HG03103 (cell line): Measurements from ENCODE around the gene SLC4A1.
"Not testable (repeated sequence)": the region's sequence is repeated elsewhere in the genome, so short reads cannot be mapped to it uniquely, and the experiment has no call there.

Experiments used
- ATAC-seq: cut with Tn5 transposase; IDR thresholded peaks from one replicate; pipeline ENCODE4 v1.9.1; 2021; ENCODE audit warnings: low read depth; ENCODE audit not compliant: unreplicated experiment

SLC4A1 gene

DNA sequence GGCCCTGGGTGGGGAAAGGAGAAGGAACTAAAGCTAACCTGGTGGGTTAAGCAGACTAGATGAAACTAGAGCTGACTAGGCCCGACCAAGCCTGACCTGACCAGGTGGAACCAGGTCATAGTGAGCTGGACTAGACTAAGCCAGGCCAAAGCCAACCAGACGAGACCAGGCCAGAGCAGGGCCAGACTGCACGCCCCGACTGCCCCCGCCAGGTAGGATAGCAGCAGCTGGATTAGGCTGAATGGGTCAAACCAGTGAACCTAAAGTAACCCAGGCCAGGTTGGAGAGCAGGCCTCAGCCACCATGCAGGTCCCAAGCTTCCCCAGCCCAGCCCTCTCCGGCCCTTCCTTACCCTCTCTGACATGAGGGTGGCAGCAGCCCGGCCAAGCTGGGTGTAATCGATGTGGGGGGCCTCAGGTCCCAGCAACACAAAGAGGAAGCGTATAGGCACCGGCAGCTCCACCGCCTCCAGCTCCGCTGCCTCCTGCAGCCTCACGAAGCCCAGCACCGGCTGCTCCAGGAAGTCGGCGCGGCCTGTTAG, 9.1 kb downstream of the SLC4A1 start:
- no peak for ATAC-seq

- no peak for ATAC-seq
Observed at GRCh38 chr17:44257815-44258760, 9.8 kb downstream of the SLC4A1 start.

DNA sequence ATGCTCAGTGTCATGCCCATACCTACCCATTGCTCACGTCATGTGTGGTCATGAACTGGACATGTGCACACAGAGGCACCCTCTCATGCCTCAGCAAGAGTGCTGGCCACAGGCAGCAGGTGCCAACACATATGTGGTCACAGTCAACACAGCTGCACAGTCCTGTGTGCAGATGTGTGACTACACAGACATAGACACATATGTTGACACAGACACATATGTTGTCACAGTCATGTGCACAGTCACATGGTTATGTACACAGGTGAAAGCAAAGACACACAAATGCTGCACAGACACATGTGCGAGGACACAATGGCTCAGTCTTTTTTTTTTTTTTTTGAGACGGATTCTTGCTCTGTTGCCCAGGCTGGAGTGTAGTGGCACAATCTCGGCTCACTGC, 11.3 kb downstream of the SLC4A1 start:
- no peak for ATAC-seq

DNA sequence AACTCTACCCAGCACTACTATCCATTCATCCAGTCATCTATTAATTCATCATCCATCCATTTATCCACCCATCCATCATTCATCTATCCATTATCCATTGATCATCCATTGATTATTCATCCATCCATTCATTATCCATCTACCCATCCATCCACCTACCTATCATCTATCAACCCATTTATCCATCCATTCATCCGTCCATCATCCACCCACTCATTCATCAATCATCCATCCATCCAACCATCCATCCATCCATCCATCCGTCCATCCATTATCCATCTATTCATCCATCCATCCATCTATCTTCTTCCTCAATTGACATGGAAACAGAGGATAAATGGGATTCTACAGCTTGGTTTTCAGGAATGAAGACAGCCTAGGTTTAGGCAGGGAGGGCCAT, 12.0 kb downstream of the SLC4A1 start:
- no peak for ATAC-seq

DNA sequence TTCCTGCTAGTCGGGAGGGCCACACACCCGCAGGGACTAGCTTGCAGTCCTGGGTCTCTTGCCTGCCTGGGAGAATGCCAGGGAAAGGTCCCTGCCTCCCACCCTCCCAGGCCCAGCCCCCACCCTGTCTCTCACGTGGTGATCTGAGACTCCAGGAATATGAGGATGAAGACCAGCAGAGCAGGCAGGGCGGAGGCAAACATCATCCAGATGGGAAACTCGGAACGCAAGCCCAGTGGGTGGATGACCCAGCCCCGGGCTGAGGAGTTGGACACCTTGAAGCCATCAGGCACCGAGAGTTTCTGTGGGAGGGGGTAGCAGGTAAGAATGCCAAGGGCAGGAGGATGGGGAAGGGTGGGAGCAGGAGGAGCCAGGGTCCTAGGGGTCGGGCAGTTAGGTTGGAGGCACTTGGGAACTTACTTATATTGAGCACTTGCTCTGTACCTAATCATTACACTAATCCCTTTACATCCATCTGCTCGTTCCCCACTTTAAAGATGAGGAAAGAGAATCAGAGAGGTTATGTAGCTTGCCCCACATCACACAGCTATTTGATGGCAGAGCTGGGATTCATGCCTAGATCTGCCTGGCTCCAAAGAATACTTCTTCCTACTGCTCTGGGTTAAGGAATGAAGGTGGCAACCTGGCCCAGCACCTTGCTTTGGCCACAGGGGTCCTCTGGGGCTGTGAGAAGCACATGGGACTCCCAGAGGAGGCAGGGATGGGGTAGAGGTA, 13.4 kb downstream of the SLC4A1 start:
- no peak for ATAC-seq

DNA sequence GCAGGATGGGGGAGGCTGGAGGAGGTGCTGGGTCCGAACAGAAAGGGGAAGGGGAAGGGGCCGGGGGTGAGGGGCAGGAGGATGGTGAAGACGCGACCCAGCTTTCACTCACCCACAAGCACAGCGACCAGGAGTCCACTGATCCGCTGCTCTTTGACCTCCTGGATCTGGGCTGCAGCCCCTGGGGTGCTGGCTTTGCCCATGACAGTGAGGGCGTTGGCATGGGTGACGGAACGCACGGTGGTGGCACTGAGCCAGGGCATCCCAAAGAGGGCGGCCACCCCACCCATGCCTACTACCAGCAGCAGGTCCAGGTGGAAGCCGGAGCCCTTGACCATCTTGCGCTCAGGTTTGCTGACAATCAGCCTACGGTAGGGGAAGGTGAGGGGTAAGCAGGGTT, 14.9 kb downstream of the SLC4A1 start:
- no peak for ATAC-seq

DNA sequence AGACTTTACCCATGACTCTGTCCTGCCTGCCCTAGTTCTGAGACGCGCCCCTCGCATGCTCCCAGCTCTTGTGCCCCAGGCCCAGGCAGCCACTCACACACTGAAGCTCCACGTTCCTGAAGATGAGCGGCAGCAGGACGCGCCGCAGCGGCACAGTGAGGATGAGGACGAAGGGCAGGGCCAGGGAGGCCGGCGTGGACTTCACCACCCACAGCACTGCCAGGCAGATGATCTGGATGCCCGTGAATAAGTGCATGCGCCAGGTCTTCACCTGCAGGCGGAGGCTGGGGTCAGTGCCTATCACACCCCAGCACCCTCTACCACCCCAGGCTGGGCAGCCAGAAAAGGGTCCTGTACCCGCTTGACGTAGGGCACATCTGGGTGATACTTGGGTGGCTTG, 16.9 kb downstream of the SLC4A1 start:
- ATAC-seq = no peak

DNA sequence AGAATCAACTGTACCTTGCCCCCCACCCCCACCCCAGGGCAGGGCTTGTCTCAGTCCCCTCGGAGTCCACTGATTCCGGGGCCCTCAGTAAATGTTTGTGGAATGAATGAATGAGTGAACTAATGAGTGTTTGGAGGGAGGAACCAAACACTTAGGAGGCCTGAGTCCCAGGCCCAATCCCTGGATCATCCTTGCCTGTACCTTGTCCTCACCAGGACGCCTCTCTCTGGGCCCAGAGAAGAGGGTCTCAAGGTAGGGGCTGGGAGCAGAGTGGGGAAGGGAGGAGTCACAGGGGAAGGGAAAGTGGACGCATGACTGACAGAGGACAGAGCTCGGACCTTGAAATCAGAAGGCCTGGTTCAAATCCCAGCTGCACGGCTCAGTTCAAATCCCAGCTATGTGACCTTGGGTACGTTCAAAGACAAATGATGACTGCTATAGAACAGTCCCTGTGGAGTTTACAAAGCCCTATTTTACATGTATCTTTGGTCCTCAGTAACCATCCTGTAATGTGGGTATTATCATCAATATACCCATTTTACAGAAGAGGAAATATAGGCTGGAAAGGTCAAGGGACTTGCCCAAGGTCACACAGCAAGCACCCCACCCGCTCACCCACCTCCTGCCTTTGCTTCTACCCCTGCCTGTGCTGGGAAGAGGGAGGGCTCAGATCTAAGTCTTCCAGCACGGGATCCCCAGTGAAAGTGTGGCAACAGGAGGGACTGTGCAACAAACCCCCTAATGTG, 18.3 kb downstream of the SLC4A1 start:
- no peak for ATAC-seq

- ATAC-seq = no peak
Observed at GRCh38 chr17:44247876-44248736, 19.8 kb downstream of the SLC4A1 start.

DNA sequence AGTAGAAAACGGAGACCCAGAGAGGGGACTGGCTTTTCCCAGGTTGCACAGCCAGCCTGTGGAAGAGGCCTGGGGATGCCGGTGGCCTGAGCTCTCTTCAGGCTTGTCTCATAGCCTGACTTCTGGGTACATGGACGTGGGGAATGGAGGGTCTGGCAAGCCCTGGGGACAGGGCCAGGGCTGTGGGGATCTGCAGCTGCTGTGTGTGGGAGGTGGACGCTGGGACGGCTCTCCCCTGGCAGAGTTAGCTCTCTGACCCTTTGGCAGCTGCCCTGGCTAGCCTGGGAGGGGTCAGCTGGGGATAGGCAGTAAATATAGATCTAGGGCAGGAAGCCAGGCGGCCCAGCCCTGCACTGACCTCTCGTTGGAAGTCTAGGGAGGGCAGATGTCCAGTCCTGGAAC, 20.5 kb downstream of the SLC4A1 start:
- no peak for ATAC-seq

DNA sequence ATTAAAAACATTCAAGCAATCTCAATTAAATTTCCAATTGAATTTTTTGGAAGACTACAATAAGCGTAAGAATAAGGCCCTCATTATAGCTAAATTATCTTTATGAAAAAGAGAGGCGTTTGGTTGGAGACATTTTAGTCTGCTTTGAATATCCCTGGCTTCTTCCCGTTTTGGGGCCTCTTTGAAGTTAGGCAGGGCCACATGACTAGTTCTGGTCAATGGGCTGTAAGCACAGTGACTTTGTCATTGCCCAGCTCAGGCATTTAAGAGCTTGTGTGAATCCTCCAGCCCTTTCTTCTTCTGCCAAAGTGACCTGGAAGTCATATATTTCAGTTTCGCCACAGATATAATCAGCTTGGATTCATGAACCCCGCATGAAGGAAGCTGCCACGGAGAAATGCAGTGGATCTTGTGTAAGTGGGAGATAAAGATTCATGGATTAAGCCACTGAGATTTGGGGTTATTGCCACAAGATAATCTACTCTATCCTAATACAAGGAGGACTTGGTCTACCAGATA, 26.8 kb downstream of the SLC4A1 start:
- ATAC-seq = no peak

GRCh38 chr17:44237886-44238285, 30.0 kb downstream of the SLC4A1 start:
- not testable (repeated sequence) for ATAC-seq

DNA sequence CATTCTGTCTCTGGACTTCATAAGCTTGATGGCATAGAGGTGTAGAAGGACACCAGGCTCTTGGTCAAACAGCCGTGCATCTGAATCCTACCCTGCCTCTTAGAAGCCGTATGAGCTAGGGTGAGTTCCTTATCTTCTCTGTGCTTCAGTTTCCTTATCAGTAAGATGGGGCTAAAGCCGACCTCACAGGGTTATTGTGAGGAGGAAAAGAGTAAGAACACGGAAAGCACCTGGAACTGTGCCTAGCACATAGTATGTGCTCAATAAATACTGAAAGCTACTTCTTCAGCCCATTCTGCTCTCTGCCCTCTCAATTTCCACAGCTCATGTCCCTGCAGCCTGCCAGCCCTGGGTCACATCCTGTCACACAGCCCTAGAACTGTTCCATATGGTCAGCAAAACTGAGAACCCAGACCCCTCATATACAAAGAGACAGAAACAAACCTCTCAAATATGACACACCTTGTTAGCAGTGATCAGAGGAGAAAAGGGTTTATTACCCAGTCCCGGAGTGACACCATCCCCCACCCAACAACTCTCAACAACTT, 31.4 kb downstream of the SLC4A1 start:
- no peak for ATAC-seq

DNA sequence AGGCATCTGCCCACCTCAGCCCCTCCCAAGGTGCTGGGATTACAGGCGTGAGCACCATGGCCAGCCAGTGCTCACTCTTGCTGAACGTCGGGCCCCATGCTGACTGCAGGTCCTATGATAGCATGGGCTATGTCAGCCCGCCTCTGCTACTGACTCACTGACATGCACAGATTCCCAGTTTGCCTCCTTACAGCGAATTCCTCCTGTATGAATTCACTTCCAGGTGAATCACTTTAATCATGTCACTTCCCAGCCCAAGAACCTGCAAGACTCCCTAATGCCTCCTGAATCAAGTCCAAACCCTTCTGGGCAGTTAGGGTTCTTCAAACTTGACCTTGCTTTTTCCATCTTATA, 32.4 kb downstream of the SLC4A1 start:
- ATAC-seq = no peak

GRCh38 chr17:44233582-44233981, 34.4 kb downstream of the SLC4A1 start:
- ATAC-seq = no peak

GRCh38 chr17:44232061-44232460, 35.9 kb downstream of the SLC4A1 start:
- no peak for ATAC-seq

GRCh38 chr17:44230140-44230539, 37.8 kb downstream of the SLC4A1 start:
- no peak for ATAC-seq

- no peak for ATAC-seq
Observed at GRCh38 chr17:44229090-44229489, 38.8 kb downstream of the SLC4A1 start.

GRCh38 chr17:44223541-44224071, 44.3 kb downstream of the SLC4A1 start:
- ATAC-seq = no peak
